GM12878 (cell line): ENCODE results near the gene NFKBIE. TPM values are rescaled to one million over a fixed set of nuclear protein-coding genes. Genes with fewer than 3 reads are reported as not detected.

ENCODE experiments used
- ATAC-seq: fragments of 200-7000 bp; cut with Tn5 transposase; 3 replicates; pipeline ENCODE4 v1.9.1; 2020; ENCODE audit warnings: mild to moderate bottlenecking, moderate library complexity
- BruUV-seq: library from RNA; stranded (reverse); fragments of 400-500 nt; replicated peaks from 2 replicates; lab custom pipeline; 2021; lab: Mats Ljungman, UMichigan
- CTCF ChIA-PET: fragments of 300-600 bp; sonication (Branson Sonifier 250); formaldehyde crosslinking; extraction: SDS; loops from one replicate; lab custom pipeline; 2021; ENCODE audit warnings: inconsistent platforms; lab: Yijun Ruan, JAX
- POLR2A ChIA-PET: fragments of 350-600 bp; formaldehyde crosslinking; extraction: SDS; loops from one replicate; lab custom pipeline; 2021; ENCODE audit warnings: inconsistent platforms; lab: Charles Lee
- RAD21 ChIA-PET: fragments of 300-600 bp; sonication (Branson Sonifier 250); formaldehyde crosslinking; loops from one replicate; lab custom pipeline; 2023; ENCODE audit warnings: antibody characterized with exemption; ENCODE audit not compliant: unreplicated experiment; lab: Charles Lee
- SMC1A ChIA-PET: fragments of 300-600 bp; sonication (Branson Sonifier 250); formaldehyde crosslinking; loops from one replicate; lab custom pipeline; 2023; ENCODE audit not compliant: unreplicated experiment, uncharacterized antibody; lab: Charles Lee
- DNase-seq: peaks from one replicate; pipeline ENCODE4 v3.0.0-alpha.2; 2011; ENCODE audit warnings: low read depth, low spot score
- FAIRE-seq: peaks from 3 replicates; lab custom pipeline; 2011; peaks lifted over from hg19 to GRCh38; lab: Jason Lieb, UNC
- H2AFZ ChIP-seq: 2 replicates; pipeline ENCODE4 v1.6.0; 2011; ENCODE audit warnings: low read depth, low read length, control low read depth; ENCODE audit not compliant: control insufficient read depth
- H3K27ac ChIP-seq: 2 replicates; pipeline ENCODE4 v1.5.1; 2011; ENCODE audit warnings: control low read depth; ENCODE audit not compliant: control insufficient read depth, insufficient read depth
- H3K27me3 ChIP-seq, 2 experiments: replicated peaks in 1 of 2; 2 replicates each; pipeline versions ENCODE4 v1.6.0 to v1.6.1; 2011; ENCODE audit warnings: low read length in 1 of 2; ENCODE audit not compliant: control insufficient read depth in 2 of 2, insufficient read depth in 2 of 2
- H3K36me3 ChIP-seq, 2 experiments: 2 replicates each; pipeline ENCODE4 v1.5.1; 2011; ENCODE audit warnings: low read length in 1 of 2; ENCODE audit not compliant: control insufficient read depth in 2 of 2, insufficient read depth in 2 of 2
- H3K4me1 ChIP-seq: 2 replicates; pipeline ENCODE4 v1.6.1; 2011; ENCODE audit warnings: mild to moderate bottlenecking, low read length, moderate library complexity, mixed read lengths; ENCODE audit not compliant: control insufficient read depth, insufficient read depth
- H3K4me2 ChIP-seq: 2 replicates; pipeline ENCODE4 v1.6.0; 2011; ENCODE audit warnings: control low read depth; ENCODE audit not compliant: control insufficient read depth, insufficient read depth
- H3K4me3 ChIP-seq: fragments of 200-600 bp; sonication (generic); 2 replicates; pipeline ENCODE4 v1.5.1; 2016
- H3K79me2 ChIP-seq: 2 replicates; pipeline ENCODE4 v1.6.0; 2011; ENCODE audit warnings: low read length; ENCODE audit not compliant: control insufficient read depth, insufficient read depth
- H3K9ac ChIP-seq: 2 replicates; pipeline ENCODE4 v1.8.0; 2011; ENCODE audit warnings: low read length, control low read depth, mixed read lengths; ENCODE audit not compliant: control insufficient read depth, insufficient read depth
- H3K9me3 ChIP-seq: replicated peaks from 3 replicates; pipeline ENCODE4 v1.5.1; 2011; ENCODE audit warnings: mild to moderate bottlenecking, low read length; ENCODE audit not compliant: control insufficient read depth, insufficient read depth
- H4K20me1 ChIP-seq: 2 replicates; pipeline ENCODE4 v1.6.0; 2011; ENCODE audit not compliant: control insufficient read depth, insufficient read depth
- ASH2L ChIP-seq: fragments of 300-600, 200-600 bp; sonication (generic); IDR thresholded peaks from 2 replicates; pipeline ENCODE4 v1.6.1; 2017; ENCODE audit warnings: low read depth, mild to moderate bottlenecking, borderline replicate concordance
- EGR1 ChIP-seq, 2 experiments: IDR thresholded peaks; 1 replicate in 1 of 2; 2 replicates in 1 of 2; pipeline ENCODE4 v1.6.1; 2011 to 2012; ENCODE audit warnings: low read depth in 2 of 2, low read length in 2 of 2, borderline replicate concordance in 1 of 2, mild to moderate bottlenecking in 1 of 2, moderate library complexity in 1 of 2
- LARP7 ChIP-seq: fragments of 450-650 bp; IDR thresholded peaks from 2 replicates; pipeline ENCODE4 v1.6.1; 2017; ENCODE audit warnings: mild to moderate bottlenecking
- MXI1 ChIP-seq: fragments of 150-350 bp; IDR thresholded peaks from 2 replicates; pipeline ENCODE4 v1.6.1; 2011; ENCODE audit warnings: low read depth, mild to moderate bottlenecking, inconsistent platforms, low read length, improper control_type of control experiment
- MYC ChIP-seq: IDR thresholded peaks from 2 replicates; pipeline ENCODE4 v1.6.1; 2011; ENCODE audit warnings: mild to moderate bottlenecking, low read length, moderate library complexity, inconsistent platforms; ENCODE audit not compliant: insufficient read depth, insufficient replicate concordance, insufficient read length, severe bottlenecking
- NKRF ChIP-seq: fragments of 450-650 bp; conservative IDR thresholded peaks from 2 replicates; pipeline ENCODE4 v1.6.1; 2017; ENCODE audit warnings: mild to moderate bottlenecking, moderate library complexity
- RAD21 ChIP-seq: IDR thresholded peaks from 2 replicates; pipeline ENCODE4 v1.6.1; 2011; ENCODE audit warnings: mild to moderate bottlenecking, low read depth, low read length, moderate library complexity; ENCODE audit not compliant: insufficient read depth
- RB1 ChIP-seq: fragments of 450-650 bp; formaldehyde crosslinking; IDR thresholded peaks from 2 replicates; pipeline ENCODE4 v1.6.1; 2017; ENCODE audit warnings: mild to moderate bottlenecking, borderline replicate concordance
- YBX1 ChIP-seq: fragments of 450-650 bp; IDR thresholded peaks from 2 replicates; pipeline ENCODE4 v1.6.1; 2016; ENCODE audit warnings: antibody characterized with exemption
- WGBS: methylation state at CpG from one replicate; pipeline ENCODE4 v1.1.6; 2016; ENCODE audit warnings: low lambda C conversion rate; ENCODE audit not compliant: insufficient replicate concordance, insufficient coverage; ENCODE audit errors: missing lambda C conversion rate; 5-methylcytosine and 5-hydroxymethylcytosine counted together
- in situ Hi-C: fragments of 300-500 bp; cut with MboI; formaldehyde crosslinking; loops from 9 replicates; pipeline ENCODE4 v1.14.3; 2018; ENCODE audit warnings: mixed read lengths
- intact Hi-C: fragments of 100-400 bp; cut with micrococcal nuclease; formaldehyde crosslinking; loops from one replicate; pipeline ENCODE4 v1.14.2; 2022; ENCODE audit not compliant: unreplicated experiment
- polyA plus RNA-seq, 11 experiments: library from polyadenylated mRNA; depleted of rRNA in 4 of 11; unstranded in 6 of 11; stranded (reverse) in 5 of 11; fragments of >200 nt; fragmentation: Nextera tagmentation in 4 of 11; fragmentation: Illumina TruSeq in 1 of 11; extraction: Ambion mirVana in 4 of 11; extraction: Trizol in 1 of 11; gene quantifications; 1 replicate in 1 of 11; 2 replicates in 10 of 11; pipeline versions ENCODE4 v1.2.1 to v1.2.3, GENCODE V29; 2011 to 2016; ENCODE audit warnings: inconsistent platforms in 2 of 11, missing spikeins in 2 of 11, low read depth in 1 of 11
- total RNA-seq, 4 experiments: library from RNA; depleted of rRNA in 3 of 4; stranded (reverse); fragments of >200 nt in 3 of 4; fragmentation: Illumina TruSeq in 1 of 4; extraction: Trizol in 1 of 4; gene quantifications; 2 replicates each; pipeline versions ENCODE4 v1.2.1 to v1.2.3, GENCODE V29; 2013 to 2021
- TF ChIP-seq, protein P1 (sequence below): fragments of 150-350 bp; IDR thresholded peaks from 2 replicates; pipeline ENCODE4 v1.6.1; 2016; ENCODE audit warnings: low read depth, low read length
- TF ChIP-seq, protein P2 (sequence below): IDR thresholded peaks from 2 replicates; pipeline ENCODE4 v1.6.1; 2012; ENCODE audit warnings: low read length, inconsistent platforms

NFKBIE gene
- total and polyA plus RNA-seq, 10 of the 15 experiments (the other 5 are each of a cell fraction or from before 2014, with no cell fraction given), result 10.4 to 106 (median 38.8) TPM

DNA sequence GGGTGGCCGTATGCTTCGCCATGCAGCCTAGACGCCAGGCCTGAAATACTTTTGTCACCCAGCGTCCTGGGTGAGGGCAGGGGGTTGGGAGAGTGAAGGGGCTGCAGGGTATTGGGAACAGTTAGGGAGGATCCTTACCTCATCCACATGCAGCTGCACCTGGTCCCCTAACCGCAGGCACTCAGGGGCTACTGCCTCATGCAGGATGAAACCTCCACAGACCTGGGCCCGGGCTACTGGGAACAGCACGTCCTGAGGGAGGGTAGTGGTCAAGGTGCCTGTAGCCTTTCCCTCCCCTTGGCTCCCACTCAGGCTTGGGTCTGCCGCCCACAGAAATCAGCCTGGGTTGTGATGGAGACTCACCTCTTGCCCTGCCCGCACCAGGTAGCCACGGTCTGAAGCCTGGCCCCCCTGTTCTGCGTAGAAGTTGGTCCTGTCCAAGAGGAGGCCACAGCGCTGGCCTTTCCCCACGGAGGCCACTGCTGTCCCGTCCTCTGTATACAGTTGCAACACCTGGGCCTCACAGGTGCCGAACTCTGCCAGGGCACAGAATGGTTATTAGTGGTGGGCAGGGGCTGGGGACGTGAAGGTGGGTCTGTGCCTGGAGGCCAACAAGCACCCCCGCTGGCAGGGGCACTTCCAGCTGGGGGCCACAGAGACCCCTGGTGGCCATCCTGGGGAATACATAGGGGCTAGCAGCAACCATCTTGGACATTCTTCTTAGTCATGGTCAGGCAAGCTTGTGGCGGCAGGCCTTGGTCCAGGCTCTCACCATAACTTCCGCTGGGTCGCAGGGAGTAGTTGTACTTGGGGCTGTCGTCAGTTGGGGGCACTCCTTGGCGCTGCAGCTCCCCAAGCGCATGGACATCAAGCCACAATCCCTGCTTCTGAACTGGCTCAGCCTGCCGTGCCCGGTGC lies 39.2 kb upstream of the NFKBIE start (continued):
- TF ChIP-seq, protein P1, sequence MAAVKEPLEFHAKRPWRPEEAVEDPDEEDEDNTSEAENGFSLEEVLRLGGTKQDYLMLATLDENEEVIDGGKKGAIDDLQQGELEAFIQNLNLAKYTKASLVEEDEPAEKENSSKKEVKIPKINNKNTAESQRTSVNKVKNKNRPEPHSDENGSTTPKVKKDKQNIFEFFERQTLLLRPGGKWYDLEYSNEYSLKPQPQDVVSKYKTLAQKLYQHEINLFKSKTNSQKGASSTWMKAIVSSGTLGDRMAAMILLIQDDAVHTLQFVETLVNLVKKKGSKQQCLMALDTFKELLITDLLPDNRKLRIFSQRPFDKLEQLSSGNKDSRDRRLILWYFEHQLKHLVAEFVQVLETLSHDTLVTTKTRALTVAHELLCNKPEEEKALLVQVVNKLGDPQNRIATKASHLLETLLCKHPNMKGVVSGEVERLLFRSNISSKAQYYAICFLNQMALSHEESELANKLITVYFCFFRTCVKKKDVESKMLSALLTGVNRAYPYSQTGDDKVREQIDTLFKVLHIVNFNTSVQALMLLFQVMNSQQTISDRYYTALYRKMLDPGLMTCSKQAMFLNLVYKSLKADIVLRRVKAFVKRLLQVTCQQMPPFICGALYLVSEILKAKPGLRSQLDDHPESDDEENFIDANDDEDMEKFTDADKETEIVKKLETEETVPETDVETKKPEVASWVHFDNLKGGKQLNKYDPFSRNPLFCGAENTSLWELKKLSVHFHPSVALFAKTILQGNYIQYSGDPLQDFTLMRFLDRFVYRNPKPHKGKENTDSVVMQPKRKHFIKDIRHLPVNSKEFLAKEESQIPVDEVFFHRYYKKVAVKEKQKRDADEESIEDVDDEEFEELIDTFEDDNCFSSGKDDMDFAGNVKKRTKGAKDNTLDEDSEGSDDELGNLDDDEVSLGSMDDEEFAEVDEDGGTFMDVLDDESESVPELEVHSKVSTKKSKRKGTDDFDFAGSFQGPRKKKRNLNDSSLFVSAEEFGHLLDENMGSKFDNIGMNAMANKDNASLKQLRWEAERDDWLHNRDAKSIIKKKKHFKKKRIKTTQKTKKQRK, result no peak
- TF ChIP-seq RB1, result no peak

DNA sequence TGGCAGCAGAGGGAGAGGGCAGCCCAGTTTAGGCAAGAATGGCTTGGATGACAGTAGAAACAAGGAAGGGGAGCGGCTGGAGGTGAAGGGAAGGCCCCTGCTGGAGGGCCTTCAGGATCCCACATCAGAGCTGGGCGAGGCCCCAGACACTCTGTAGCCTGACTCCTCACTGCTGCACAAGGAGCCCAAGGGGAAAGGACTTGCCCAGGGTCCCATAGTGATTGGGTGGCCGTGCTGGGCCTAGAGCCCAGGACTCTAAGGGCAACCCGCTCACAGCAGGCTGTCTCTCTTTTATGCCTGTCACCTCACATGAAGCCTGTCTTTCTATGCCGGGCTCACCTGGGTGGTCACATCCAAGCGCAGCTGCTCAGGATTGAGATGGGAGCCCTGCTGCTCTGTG lies 38.5 kb upstream of the NFKBIE start:
- Histone ChIP-seq H3K4me2 (no peak overlapping the region), H3K27me3 (no peaks in the 10 kb centered on the region), H2AFZ (no peak overlapping the region), H3K79me2 (no peaks in the 10 kb centered on the region), H3K9ac (no peak overlapping the region), H3K36me3 (peaks cover 5 to 31% of the 10 kb centered on the region in 2 experiments; a peak in 3 of 4 replicates), H4K20me1 (no peaks in the 10 kb centered on the region), H3K9me3 (no peaks in the 10 kb centered on the region), H3K4me1 (no peaks in the 10 kb centered on the region), H3K4me3 (no peak overlapping the region), H3K27ac (no peak overlapping the region)
- intact Hi-C loops, result loop anchor here (2.0 kb wide), 1 partner anchor 35 kb away; no protein-coding TSS in a partner anchor
- POLR2A ChIA-PET, result no interaction called here
- in situ Hi-C loops, result no loop called here
- no peak for DNase-seq
- RAD21 ChIA-PET, result interaction anchor here (1.0 to 1.9 kb wide), 2 partner anchors 35 to 131 kb away, joined by 3 to 4 read pairs; no protein-coding TSS in a partner anchor
- 90% methylated on average over 6 of the region's 6 CpGs for WGBS
- BruUV-seq, result no TSS peak
- CTCF ChIA-PET, result interaction anchor here (1.9 to 7.4 kb wide), 3 partner anchors 9 to 136 kb away, joined by 4 to 87 read pairs (median 15); partner anchors contain the start of genes AARS2, NFKBIE and TMEM151B
- SMC1A ChIA-PET, result interaction anchor here (1.0 kb wide), 1 partner anchor 36 kb away, joined by 5 read pairs; no protein-coding TSS in a partner anchor
- TF ChIP-seq RAD21 (no peak), ASH2L (no peak), NKRF (no peak), YBX1 (no peak), EGR1 (IDR thresholded peaks at IDR 0.05; ENCODE audit: borderline replicate concordance in 1 of 2, low read depth in 2 of 2, low read length in 2 of 2) (no peak), MYC (no peak), MXI1 (no peak), LARP7 (no peak)
- TF ChIP-seq, protein P2, sequence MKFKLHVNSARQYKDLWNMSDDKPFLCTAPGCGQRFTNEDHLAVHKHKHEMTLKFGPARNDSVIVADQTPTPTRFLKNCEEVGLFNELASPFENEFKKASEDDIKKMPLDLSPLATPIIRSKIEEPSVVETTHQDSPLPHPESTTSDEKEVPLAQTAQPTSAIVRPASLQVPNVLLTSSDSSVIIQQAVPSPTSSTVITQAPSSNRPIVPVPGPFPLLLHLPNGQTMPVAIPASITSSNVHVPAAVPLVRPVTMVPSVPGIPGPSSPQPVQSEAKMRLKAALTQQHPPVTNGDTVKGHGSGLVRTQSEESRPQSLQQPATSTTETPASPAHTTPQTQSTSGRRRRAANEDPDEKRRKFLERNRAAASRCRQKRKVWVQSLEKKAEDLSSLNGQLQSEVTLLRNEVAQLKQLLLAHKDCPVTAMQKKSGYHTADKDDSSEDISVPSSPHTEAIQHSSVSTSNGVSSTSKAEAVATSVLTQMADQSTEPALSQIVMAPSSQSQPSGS, result no peak
- FAIRE-seq, result no peak
- ATAC-seq, result no peak
